NB4 (cell line): ENCODE data around the gene FILIP1L.

Source experiments
- DNase-seq: peaks from one replicate; pipeline ENCODE4 v3.0.0; 2010; ENCODE audit warnings: low read depth
- H3K4me3 ChIP-seq: one replicate; pipeline ENCODE4 v1.5.1; 2011; ENCODE audit warnings: mild to moderate bottlenecking, low read depth, low read length, moderate library complexity
- MYC ChIP-seq: IDR thresholded peaks from 2 replicates; pipeline ENCODE4 v1.6.1; 2011; ENCODE audit warnings: low read depth, low read length
- POLR2A ChIP-seq: IDR thresholded peaks from 2 replicates; pipeline ENCODE4 v1.6.1; 2011; ENCODE audit warnings: mild to moderate bottlenecking; ENCODE audit not compliant: insufficient read length; ENCODE audit errors: extremely low read depth
- TF ChIP-seq, protein P1 (sequence below): IDR thresholded peaks from 2 replicates; pipeline ENCODE4 v1.6.1; 2011; ENCODE audit warnings: low read depth, low read length
- TF ChIP-seq, protein P2 (sequence below): IDR thresholded peaks from one replicate; pipeline ENCODE4 v1.5.1; 2012; ENCODE audit warnings: low read depth, low read length

FILIP1L gene

DNA sequence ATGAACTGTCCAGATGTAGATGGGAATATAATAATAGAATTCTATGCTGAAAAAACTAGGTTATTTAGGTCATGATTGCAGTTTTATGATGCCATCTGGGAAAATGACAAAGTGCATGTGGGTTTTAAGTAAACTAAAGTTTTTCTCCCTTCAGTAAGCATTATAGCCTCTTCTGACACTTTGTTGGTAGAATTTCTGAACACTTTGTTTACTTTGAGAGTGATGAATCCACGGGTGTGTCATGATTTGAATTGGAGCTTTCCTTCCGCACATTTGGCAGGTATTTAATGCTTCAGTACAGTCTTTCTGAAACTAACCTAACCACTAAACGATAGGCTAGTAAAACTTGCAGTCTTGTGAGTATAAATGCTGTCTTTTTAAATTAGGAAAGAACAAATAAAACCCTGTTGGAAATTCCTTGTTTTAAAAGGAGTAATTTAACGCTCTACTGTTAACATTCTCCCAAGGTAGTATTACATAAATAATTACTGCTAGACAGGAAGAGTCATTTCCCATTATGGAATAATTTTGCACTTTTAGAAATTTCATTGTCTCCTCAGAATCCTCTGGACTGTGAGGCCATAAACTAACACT lies 7.0 kb downstream of the FILIP1L start:
- no peak for DNase-seq
- TF ChIP-seq POLR2A (no peak), MYC (no peak)
- TF ChIP-seq, protein P1, sequence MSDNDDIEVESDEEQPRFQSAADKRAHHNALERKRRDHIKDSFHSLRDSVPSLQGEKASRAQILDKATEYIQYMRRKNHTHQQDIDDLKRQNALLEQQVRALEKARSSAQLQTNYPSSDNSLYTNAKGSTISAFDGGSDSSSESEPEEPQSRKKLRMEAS = no peak
- TF ChIP-seq, protein P2, sequence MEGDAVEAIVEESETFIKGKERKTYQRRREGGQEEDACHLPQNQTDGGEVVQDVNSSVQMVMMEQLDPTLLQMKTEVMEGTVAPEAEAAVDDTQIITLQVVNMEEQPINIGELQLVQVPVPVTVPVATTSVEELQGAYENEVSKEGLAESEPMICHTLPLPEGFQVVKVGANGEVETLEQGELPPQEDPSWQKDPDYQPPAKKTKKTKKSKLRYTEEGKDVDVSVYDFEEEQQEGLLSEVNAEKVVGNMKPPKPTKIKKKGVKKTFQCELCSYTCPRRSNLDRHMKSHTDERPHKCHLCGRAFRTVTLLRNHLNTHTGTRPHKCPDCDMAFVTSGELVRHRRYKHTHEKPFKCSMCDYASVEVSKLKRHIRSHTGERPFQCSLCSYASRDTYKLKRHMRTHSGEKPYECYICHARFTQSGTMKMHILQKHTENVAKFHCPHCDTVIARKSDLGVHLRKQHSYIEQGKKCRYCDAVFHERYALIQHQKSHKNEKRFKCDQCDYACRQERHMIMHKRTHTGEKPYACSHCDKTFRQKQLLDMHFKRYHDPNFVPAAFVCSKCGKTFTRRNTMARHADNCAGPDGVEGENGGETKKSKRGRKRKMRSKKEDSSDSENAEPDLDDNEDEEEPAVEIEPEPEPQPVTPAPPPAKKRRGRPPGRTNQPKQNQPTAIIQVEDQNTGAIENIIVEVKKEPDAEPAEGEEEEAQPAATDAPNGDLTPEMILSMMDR = no peak
- no peak overlapping the region for H3K4me3 ChIP-seq

DNA sequence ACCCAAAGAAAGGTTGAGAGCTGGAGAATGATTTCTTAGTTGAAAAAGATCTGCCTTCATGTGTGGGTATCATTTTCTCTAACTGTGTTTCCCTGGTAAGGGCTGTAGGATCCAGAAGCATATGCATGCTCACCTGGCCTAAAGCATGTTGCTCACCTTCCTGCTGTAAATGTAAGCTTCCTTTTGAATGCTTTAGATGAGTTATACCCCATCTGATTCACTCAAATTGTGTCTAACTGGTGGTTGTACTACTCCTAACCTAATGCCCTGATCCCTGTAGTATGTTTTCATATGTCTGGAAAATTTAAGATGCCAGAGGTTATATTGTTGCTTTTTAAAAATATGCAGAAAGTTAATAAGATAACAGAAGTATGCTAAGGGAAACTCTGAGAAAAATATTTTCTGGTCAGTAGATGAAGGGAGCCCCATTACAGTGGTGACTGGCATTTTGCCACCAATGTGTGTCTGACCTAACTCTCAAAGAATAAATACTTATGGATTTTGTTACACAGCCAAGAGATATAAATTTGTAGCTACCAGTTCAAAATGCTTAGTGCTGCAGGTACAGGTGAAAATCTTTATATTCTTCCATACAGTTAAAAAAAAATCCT lies 7.7 kb downstream of the FILIP1L start:
- TF ChIP-seq POLR2A = no peak
- TF ChIP-seq, protein P1 = no peak
- TF ChIP-seq MYC = no peak
- TF ChIP-seq, protein P2 = no peak
- no peak for DNase-seq
- no peak overlapping the region for H3K4me3 ChIP-seq

DNA sequence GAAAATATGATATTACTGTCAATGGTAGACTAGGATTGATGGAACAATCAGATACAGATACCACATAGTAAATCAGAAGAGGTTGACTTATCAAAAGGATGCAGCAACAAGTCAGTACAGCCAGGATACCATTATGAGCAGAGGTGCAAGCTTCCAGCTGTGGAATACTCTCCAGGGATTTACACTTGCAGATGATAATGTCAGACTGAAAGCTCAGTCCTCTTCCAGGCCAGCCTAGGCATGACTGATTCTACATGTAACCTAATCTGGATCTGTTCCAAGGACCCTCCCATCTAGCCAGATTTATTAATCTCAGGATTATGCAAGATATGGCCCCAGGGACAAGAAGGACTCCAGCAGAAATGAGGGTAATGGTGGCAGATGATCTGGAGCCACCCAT lies 8.2 kb downstream of the FILIP1L start:
- no peak for DNase-seq

DNA sequence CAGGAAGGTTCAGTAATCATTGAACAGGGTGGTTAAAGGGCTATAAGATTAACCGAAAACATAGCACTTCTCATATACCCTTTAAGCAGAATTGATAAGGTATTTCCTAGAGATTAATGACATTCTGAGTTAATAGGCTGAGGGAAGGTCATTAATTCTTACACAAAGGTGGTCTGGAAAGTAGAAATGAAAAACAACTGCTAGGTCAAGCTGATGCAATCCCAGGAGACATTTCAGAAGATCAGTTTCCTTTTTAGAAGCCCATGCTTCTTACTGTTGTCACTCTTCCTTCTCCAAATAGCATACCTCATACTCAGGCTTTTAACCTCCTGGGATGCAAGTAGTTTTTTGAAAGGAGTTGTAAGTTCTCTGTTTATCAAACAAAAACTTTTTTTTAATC lies 8.8 kb downstream of the FILIP1L start:
- no peak overlapping the region for H3K4me3 ChIP-seq
- TF ChIP-seq POLR2A (no peak), MYC (no peak)
- TF ChIP-seq, protein P1 = no peak
- TF ChIP-seq, protein P2 = no peak
- peak; percentile 60 for DNase-seq

More for the DNA sequence above, 8.2 kb downstream of the FILIP1L start:
- no peak overlapping the region for H3K4me3 ChIP-seq
- TF ChIP-seq MYC = no peak

DNA sequence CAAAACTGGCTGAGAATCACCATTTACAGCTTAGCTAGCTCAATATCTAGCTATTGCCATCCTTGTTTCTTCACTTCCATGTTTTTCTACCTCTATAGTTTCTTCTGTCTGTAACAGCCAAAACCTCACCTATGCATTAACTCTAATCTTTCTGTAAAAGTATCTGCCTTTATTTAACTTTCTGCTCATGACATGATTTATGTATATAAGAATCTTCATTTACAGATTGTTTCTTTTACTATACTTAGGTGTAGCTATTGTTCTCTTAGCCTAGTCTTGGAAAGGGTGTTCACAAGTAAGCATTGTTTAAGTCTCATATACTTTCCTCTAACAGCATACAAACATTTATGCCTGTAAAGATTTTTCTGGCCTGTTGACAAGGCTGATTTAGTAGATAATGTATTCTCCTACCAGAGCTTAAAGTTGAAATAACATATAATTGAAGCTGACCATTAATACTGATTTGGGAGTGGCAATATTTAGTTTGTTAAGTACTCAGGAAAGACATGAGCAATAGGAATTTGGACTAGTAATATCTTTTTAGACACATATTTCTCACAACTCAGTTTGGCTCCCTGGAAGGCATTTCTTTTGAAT lies 9.4 kb downstream of the FILIP1L start:
- DNase-seq = no peak
- TF ChIP-seq, protein P2 = no peak
- TF ChIP-seq MYC = no peak
- TF ChIP-seq, protein P1 = no peak
- TF ChIP-seq POLR2A = no peak
- H3K4me3 ChIP-seq = no peak overlapping the region

DNA sequence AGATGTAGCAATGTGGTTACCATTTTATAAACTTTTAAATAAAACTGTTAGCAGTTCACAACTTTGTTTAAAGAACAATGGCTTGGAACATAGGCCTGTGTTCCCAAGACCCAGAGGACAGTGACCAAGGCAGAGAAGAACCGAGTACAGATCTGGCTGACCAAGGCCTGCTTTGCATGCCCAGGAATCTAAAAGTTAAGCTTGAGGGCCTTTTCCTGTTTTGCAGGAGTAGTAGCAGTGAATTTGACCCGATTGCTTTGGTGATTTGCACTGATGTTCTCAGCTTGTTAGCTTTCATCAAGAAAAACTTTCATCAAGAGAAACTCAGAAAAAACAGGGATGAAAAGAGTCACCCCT lies 9.9 kb downstream of the FILIP1L start:
- TF ChIP-seq, protein P2 = no peak
- no peak for TF ChIP-seq POLR2A
- TF ChIP-seq MYC = no peak
- TF ChIP-seq, protein P1 = no peak
- no peak overlapping the region for H3K4me3 ChIP-seq
- DNase-seq = no peak
